HTERT RPE-1 (cell line): ENCODE results near the gene CRABP1.

Experiments
- in situ Hi-C: fragments of 300-500 bp; cut with MboI; formaldehyde crosslinking; loops from 4 replicates; pipeline ENCODE4 v1.14.3; 2020; ENCODE audit warnings: low sequenced_read_pairs

The CRABP1 gene

DNA sequence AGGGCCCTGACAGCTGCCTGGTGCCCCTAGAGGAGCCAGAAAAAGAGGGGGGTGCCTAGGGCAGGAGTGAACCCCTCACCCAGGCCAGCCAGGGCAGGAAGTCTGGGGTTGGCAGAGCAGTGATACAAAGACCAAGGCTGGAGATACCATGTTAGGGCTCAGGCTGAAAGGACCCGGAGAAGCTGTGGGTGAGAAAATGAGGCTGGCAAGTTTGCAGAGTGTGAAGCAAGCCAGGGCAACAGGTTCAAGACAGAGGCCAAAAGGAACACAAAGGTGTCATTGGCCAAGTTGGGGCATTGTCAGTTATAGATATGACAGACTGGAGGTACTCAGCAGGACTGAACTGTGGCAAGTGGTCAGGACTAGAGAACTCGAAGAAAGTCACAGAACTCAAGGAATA lies 57.2 kb downstream of the CRABP1 start:
- in situ Hi-C loops = no loop called here
